Activated naive CD4-positive, alpha-beta T cell (primary cell): ENCODE data around the gene C10orf105.

Experiments used
- DNase-seq, 4 experiments: peaks; one replicate each; lab custom pipeline; 2025; lab: John Stamatoyannopoulos, UW

The C10orf105 gene

DNA sequence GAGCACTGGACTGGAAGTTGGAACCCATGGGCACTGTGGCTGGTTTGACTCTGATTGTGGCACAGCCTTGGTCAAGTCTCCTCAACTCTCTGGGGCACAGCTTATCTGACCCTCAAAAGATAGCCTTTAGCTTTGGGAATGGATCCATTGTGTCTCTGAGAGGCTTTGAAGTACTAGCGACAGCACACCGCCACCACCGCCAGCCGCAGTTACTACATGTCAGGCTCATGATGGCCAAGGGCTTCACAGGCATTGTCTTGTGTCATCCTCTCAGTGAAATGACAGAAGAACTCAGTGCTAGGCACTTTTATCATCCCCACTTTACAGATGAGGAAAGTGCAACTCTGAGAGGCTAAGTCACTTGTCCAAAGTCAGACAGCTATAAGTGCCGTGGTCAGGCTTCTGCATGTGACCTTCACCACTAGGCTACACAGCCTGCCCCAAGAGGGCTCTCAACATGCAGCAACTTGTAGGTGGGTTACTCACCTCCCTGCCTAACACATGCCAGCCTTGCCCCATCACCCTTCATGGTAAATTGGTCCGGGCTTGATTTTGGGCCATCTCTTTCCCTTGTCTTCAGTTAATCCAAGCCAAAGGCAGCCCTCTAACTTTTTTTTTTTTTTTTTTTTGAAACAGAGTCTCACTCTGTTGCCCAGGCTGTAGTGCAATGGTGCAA is 44.1 kb downstream of the C10orf105 start:
- DNase-seq = no peak

DNA sequence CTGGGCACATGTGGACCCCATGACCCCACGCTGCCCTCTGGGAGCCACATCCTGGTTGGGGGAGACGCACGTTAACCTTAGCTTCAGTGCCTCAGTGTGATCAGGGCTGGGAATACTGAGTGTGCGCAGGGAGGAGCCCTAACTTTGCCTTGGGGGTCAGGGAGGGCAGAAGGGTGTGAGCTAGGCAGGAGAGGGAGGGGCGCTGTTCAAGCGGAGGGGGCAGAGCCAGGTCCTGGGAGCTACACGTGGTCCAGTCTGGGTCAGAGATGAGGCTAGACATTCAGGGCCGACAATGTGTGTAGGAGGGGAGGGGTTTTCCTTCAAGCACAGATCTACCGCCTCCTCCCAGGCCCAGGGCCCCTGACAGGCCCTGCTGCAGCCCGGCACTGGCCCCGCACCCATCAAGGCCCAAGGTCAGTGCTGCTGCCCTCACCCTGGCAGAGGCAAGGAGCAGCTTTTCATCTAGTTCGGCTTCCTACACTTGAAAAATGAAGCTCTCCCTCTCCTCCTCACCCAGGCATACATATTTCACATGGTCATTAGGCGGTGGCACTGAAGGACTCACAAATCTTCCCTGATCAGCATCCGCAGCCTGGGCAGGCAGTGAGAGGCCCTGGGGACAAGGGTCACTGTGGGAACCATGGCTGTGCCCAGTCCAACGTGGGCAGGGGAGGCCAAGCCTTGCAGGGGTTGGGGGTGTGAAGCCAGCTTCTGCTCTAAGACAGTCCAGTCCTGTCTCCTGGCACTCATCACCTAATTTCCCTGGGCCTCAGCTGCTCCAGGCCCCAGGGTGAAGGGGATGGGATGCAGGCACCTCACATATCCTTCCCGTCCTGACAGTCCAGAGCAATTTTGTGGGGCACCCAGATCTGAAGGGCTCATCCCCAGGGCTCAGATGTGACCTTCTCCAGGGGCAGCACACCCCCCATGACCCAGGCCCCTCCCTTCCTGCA is 47.3 kb downstream of the C10orf105 start:
- DNase-seq = no peak

DNA sequence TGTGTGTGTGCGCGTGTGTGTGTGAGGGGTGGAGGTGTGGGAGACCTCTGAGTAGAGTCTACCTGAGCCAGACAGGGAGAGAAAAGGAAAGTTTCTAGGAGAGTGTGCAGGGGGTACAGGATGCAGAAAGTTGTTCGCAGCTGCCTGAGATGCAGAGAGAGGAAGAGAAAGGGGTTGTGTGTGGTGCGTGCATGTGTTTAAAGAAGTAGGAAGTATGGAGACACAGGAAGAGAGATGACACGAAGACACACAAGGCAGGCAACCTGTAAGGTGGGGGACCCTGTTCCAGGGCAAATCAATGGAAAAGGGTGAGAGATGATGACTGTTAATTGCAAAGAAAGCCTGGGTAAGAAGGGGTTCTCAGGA is 52.2 kb downstream of the C10orf105 start:
- DNase-seq = no peak

DNA sequence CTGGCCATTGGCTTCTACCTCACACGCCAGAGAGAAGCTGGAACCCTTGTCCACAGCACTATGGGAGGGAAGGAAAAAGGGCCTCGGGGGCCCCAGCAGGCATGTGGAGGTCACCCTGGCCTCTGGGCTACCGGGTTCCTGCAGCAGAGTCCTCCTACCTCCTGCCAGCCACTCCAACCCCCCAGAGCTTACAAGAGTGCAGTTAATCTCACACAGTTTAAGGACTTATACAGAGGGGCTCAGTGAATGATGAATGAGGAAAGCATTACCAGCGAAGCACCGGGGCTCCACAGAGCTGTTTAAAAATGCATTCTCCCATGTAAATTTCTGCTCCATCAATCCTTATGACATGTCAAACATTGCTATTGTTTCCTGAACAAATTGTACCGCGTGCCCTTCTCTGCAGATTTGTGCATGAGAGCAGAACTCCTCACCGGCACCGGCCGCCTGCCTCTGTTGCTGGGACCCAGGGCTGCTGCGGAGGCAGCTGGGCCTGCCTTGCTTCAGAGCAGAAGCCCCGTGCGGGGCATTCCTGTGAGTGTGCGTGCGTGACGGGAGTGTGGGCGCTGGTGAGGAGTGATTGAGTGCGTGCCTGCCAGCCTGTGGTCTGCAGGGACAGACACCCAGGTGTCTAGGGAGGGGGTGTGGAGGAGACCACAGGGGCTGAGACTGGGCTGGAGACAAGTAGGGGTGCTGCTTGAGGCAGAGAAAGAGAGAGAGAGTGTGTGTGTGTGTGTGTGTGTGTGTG is 52.8 kb downstream of the C10orf105 start:
- no peak for DNase-seq

DNA sequence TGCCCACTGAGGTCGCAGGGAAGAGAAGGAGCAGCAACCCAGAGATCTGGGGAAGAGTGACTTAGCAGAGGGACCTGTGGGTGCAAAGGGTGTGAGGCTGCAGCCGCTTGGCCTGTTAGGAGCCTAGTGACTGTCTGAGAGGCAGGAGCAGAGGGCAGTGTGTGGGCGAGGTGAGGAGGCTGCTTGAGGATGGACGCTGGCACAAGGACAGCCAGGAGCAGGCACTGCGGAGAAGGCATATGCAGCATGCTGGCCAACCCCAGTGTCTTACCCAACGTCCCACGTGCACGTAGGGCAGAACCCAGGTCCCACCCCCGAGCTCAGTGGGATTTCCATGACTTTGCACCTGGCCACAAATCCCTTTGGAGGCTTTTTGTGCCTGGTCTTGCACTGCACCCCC is 54.1 kb downstream of the C10orf105 start:
- DNase-seq = no peak

DNA sequence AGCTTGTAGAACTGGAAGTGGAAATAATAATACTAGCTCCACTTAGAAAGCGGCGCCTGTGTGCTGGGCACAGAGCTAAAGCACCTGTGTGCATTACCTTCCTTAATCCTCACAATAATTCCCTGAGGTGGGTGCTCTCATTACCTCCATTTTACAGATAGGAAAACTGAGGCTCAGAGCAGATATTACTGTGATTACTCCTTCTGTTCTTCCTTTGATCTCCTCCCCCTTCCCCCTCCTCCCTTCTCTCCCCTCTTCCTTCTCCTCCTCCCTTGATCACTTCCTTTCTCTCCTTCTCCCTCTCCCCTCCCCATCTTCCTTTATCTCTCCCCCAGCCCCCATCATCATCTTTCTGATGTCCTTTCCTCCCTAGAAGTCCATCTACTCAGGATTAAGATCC is 55.0 kb downstream of the C10orf105 start:
- no peak for DNase-seq

DNA sequence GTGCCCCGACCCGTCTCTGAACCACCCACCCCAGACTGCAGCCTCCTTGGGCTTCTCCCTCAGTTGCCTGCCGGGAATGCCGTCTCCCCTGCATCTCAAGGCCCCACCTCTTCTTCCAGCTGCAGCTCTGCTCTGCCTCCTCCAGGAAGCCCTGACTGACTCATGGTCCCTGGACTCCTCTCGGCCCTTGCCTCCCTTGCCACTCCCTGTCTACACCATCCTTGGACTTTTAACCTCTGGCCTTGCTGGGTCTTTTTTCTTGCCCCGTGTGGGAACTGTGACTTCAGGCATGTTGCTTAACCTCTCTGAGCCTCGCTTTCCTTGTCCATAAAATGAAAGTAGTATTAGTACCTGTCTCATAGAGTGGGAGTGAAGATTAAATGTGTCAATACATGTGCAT is 56.3 kb downstream of the C10orf105 start:
- DNase-seq = no peak

DNA sequence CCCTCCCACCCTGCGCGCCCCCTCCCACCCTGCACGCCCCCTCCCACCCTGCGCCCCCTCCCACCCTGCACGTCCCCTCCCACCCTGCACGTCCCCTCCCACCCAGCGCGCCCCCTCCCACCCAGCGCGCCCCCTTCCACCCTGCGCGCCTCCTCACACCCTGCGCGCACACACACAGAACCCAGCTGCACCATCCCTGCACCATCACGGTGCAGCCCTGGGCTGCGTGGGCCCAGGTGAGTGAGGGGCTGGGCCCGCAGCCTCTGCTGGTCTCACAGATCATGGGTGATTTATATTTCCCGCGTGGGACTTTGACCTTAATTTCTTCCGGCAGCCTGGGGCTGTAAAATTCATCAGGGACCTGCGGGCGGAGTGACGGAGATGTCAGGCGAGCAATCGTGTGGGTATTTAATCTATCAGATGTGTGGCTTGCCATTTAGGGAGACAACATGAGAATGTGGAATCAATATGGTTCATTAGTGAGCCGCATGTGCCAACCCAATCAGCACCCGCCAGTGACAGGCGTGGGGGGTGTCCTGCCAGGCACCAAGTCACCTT is 57.7 kb downstream of the C10orf105 start:
- no peak for DNase-seq
